IMR-90 (cell line): ENCODE results near the gene MRC1. TPM values are rescaled to one million over a fixed set of nuclear protein-coding genes. Genes with fewer than 3 reads are reported as not detected.

Experiments used
- ATAC-seq: fragments of 200-7000 bp; cut with Tn5 transposase; 2 replicates; pipeline ENCODE4 v1.9.1; 2020; ENCODE audit warnings: low read depth, mild to moderate bottlenecking, moderate library complexity
- BruUV-seq: library from RNA; stranded (reverse); fragments of 400-500 nt; replicated peaks from 2 replicates; lab custom pipeline; 2021; lab: Mats Ljungman, UMichigan
- CTCF ChIA-PET: fragments of 300-600 bp; formaldehyde crosslinking; extraction: SDS; loops from one replicate; lab custom pipeline; 2021; ENCODE audit warnings: antibody characterized with exemption; lab: Yijun Ruan, JAX
- POLR2A ChIA-PET: fragments of 300-600 bp; sonication (Branson Sonifier 250); formaldehyde crosslinking; loops from one replicate; lab custom pipeline; 2022; ENCODE audit warnings: antibody characterized with exemption; ENCODE audit not compliant: unreplicated experiment; lab: Charles Lee
- DNase-seq: peaks from one replicate; pipeline ENCODE4 v3.0.0; 2013
- H2AFZ ChIP-seq: replicated peaks from 2 replicates; pipeline ENCODE3; 2013; ENCODE audit warnings: low read length, mild to moderate bottlenecking; ENCODE audit not compliant: poor library complexity
- H2AK5ac ChIP-seq: 2 replicates; pipeline ENCODE4 v1.6.1; 2013; ENCODE audit warnings: low read depth, low read length, inconsistent platforms
- H2AK9ac ChIP-seq: replicated peaks from 2 replicates; pipeline ENCODE3; 2013; ENCODE audit warnings: mild to moderate bottlenecking, low read depth, low read length, moderate library complexity; ENCODE audit not compliant: poor library complexity
- H2BK120ac ChIP-seq: 2 replicates; pipeline ENCODE4 v1.6.1; 2013; ENCODE audit warnings: low read depth, low read length, inconsistent platforms
- H2BK15ac ChIP-seq: 3 replicates; pipeline ENCODE4 v1.6.1; 2013; ENCODE audit warnings: low read depth, low read length, inconsistent platforms
- H2BK20ac ChIP-seq: 2 replicates; pipeline ENCODE4 v1.6.1; 2013; ENCODE audit warnings: low read depth, mild to moderate bottlenecking, inconsistent platforms, low read length, moderate library complexity
- H2BK5ac ChIP-seq: 2 replicates; pipeline ENCODE4 v1.6.1; 2013; ENCODE audit warnings: mild to moderate bottlenecking, low read depth, low read length, inconsistent platforms; ENCODE audit not compliant: poor library complexity, severe bottlenecking
- H3K14ac ChIP-seq: replicated peaks from 2 replicates; pipeline ENCODE4 v1.6.1; 2013; ENCODE audit warnings: low read depth, low read length, inconsistent platforms
- H3K18ac ChIP-seq: 2 replicates; pipeline ENCODE4 v1.6.1; 2013; ENCODE audit warnings: low read depth, low read length, control low read depth
- H3K23ac ChIP-seq: 2 replicates; pipeline ENCODE4 v1.6.1; 2013; ENCODE audit warnings: low read depth, low read length, inconsistent platforms
- H3K27ac ChIP-seq: 2 replicates; pipeline ENCODE4 v1.5.1; 2013; ENCODE audit warnings: mild to moderate bottlenecking, control low read depth, low read length; ENCODE audit not compliant: insufficient read depth
- H3K27me3 ChIP-seq: 2 replicates; pipeline ENCODE4 v1.6.1; 2013; ENCODE audit warnings: low read length; ENCODE audit not compliant: control insufficient read depth, insufficient read depth
- H3K36me3 ChIP-seq: 2 replicates; pipeline ENCODE4 v1.6.1; 2013; ENCODE audit warnings: low read length, mixed read lengths; ENCODE audit not compliant: control insufficient read depth, insufficient read depth
- H3K4ac ChIP-seq: 2 replicates; pipeline ENCODE4 v1.6.1; 2013; ENCODE audit warnings: low read depth, low read length, inconsistent platforms
- H3K4me1 ChIP-seq: 2 replicates; pipeline ENCODE4 v1.6.1; 2013; ENCODE audit warnings: low read length, mixed read lengths; ENCODE audit not compliant: control insufficient read depth, insufficient read depth
- H3K4me2 ChIP-seq: 2 replicates; pipeline ENCODE4 v1.6.1; 2013; ENCODE audit warnings: low read depth, mild to moderate bottlenecking, control low read depth, low read length, moderate library complexity
- H3K4me3 ChIP-seq: 2 replicates; pipeline ENCODE4 v1.5.1; 2013; ENCODE audit warnings: low read depth, mild to moderate bottlenecking, control low read depth, low read length, moderate library complexity; ENCODE audit not compliant: insufficient read depth
- H3K56ac ChIP-seq: 2 replicates; pipeline ENCODE4 v1.6.1; 2013; ENCODE audit warnings: low read length, inconsistent platforms; ENCODE audit not compliant: insufficient read depth; ENCODE audit errors: extremely low read depth
- H3K79me1 ChIP-seq, 2 experiments: 2 replicates each; pipeline ENCODE4 v1.6.1; 2013; ENCODE audit warnings: low read length in 2 of 2, inconsistent platforms in 1 of 2, low read depth in 1 of 2
- H3K9ac ChIP-seq: 2 replicates; pipeline ENCODE4 v1.6.1; 2013; ENCODE audit warnings: low read depth, low read length, control low read depth
- H3K9me1 ChIP-seq: 2 replicates; pipeline ENCODE4 v1.6.1; 2013; ENCODE audit warnings: low read length, inconsistent platforms; ENCODE audit not compliant: insufficient read depth
- H3K9me3 ChIP-seq: 2 replicates; pipeline ENCODE4 v1.6.1; 2013; ENCODE audit warnings: low read length; ENCODE audit not compliant: control insufficient read depth, insufficient read depth
- H4K20me1 ChIP-seq: 2 replicates; pipeline ENCODE4 v1.6.1; 2013; ENCODE audit warnings: low read length, inconsistent platforms; ENCODE audit not compliant: insufficient read depth
- H4K5ac ChIP-seq: 2 replicates; pipeline ENCODE4 v1.6.1; 2013; ENCODE audit warnings: mild to moderate bottlenecking, low read depth, low read length, control low read depth
- H4K8ac ChIP-seq, 2 experiments: 2 replicates each; pipeline ENCODE4 v1.6.1; 2013; ENCODE audit warnings: low read depth in 2 of 2, low read length in 2 of 2, control low read depth in 1 of 2, inconsistent platforms in 1 of 2
- H4K91ac ChIP-seq: 2 replicates; pipeline ENCODE4 v1.6.1; 2013; ENCODE audit warnings: low read depth, low read length, inconsistent platforms; ENCODE audit not compliant: insufficient read depth
- CHD1 ChIP-seq: IDR thresholded peaks from 2 replicates; pipeline ENCODE4 v1.6.1; 2012; ENCODE audit warnings: low read depth, low read length, improper control_type of control experiment
- CTCF ChIP-seq: conservative IDR thresholded peaks from 2 replicates; pipeline ENCODE4 v1.5.1; 2012; ENCODE audit warnings: mild to moderate bottlenecking, low read depth, low read length, improper control_type of control experiment
- MAFK ChIP-seq: IDR thresholded peaks from 2 replicates; pipeline ENCODE4 v1.6.1; 2012; ENCODE audit warnings: low read depth, low read length, improper control_type of control experiment
- MXI1 ChIP-seq: IDR thresholded peaks from 2 replicates; pipeline ENCODE4 v1.6.1; 2012; ENCODE audit warnings: low read depth, mild to moderate bottlenecking, low read length, moderate library complexity, borderline replicate concordance
- POLR2A ChIP-seq: IDR thresholded peaks from 2 replicates; pipeline ENCODE4 v1.6.1; 2012; ENCODE audit warnings: mild to moderate bottlenecking, low read depth, low read length
- RFX5 ChIP-seq: IDR thresholded peaks from 2 replicates; pipeline ENCODE4 v1.8.0; 2012; ENCODE audit warnings: low read depth, mild to moderate bottlenecking, low read length, moderate library complexity
- WGBS, 2 experiments: methylation state at CpG; one replicate each; pipeline versions ENCODE4 v1.1.5 to v1.1.7; 2013; ENCODE audit warnings: missing lambda C conversion rate in 2 of 2; ENCODE audit not compliant: insufficient read length in 1 of 2; ENCODE audit errors: extremely low coverage in 2 of 2; 5-methylcytosine and 5-hydroxymethylcytosine counted together
- dilution Hi-C: fragments of 300-500 bp; cut with HindIII; formaldehyde crosslinking; loops from one replicate; pipeline ENCODE4 v1.14.3; 2018; ENCODE audit warnings: low sequenced_read_pairs; ENCODE audit not compliant: unreplicated experiment
- in situ Hi-C: fragments of 300-500 bp; cut with MboI; formaldehyde crosslinking; loops from 3 replicates; pipeline ENCODE4 v1.14.3; 2019; ENCODE audit warnings: low sequenced_read_pairs, inconsistent platforms, mixed read lengths
- intact Hi-C: fragments of 100-400 bp; cut with micrococcal nuclease; formaldehyde crosslinking; loops from 2 replicates; pipeline ENCODE4 v1.10.0; 2022
- polyA plus RNA-seq, 3 experiments: library from polyadenylated mRNA; depleted of rRNA; stranded (reverse); fragments of >200 nt; gene quantifications; 2 replicates each; pipeline ENCODE4 v1.2.3, GENCODE V29; 2012; ENCODE audit warnings: low replicate concordance in 1 of 3
- total RNA-seq: library from RNA; depleted of rRNA; stranded (reverse); fragments of >200 nt; gene quantifications from 2 replicates; pipeline ENCODE4 v1.2.3, GENCODE V29; 2012

MRC1 gene
- total and polyA plus RNA-seq, 2 of the 4 experiments (the other 2 are of a cell fraction): not detected

GRCh38 chr10:17850501-17850900 is 41.4 kb downstream of the MRC1 start:
- Histone ChIP-seq H2BK120ac (no peak overlapping the region), H3K36me3 (no peaks in the 10 kb centered on the region), H3K23ac (no peak overlapping the region), H3K14ac (no peak overlapping the region), H2BK20ac (no peak overlapping the region), H3K79me1 (no peaks in the 10 kb centered on the region), H3K56ac (no peak overlapping the region), H3K9ac (no peak overlapping the region), H3K18ac (no peak overlapping the region), H3K4me3 (no peak overlapping the region), H2BK5ac (no peak overlapping the region), H4K20me1 (no peaks in the 10 kb centered on the region), H2BK15ac (no peak overlapping the region), H3K9me1 (no peaks in the 10 kb centered on the region), H3K4me2 (no peak overlapping the region), H4K5ac (no peak overlapping the region), H4K8ac (no peak overlapping the region), H4K91ac (no peak overlapping the region), H2AK9ac (no peak overlapping the region), H2AFZ (no peak overlapping the region), H3K9me3 (no peaks in the 10 kb centered on the region), H3K4me1 (no peaks in the 10 kb centered on the region), H3K27ac (no peak overlapping the region), H2AK5ac (no peak overlapping the region), H3K4ac (no peak overlapping the region), H3K27me3 (peaks cover 9% of the 10 kb centered on the region)
- no peak for TF ChIP-seq POLR2A
- no peak for TF ChIP-seq CTCF
- no peak for TF ChIP-seq MAFK
- TF ChIP-seq RFX5: no peak
- TF ChIP-seq MXI1: no peak
- TF ChIP-seq CHD1: no peak
- in situ Hi-C loops: no loop called here
- no TSS peak for BruUV-seq
- CTCF ChIA-PET: interaction anchor here (0.6 kb wide), 1 partner anchor 251 kb away, joined by 4 read pairs; no protein-coding TSS in a partner anchor
- intact Hi-C loops: no loop called here
- WGBS, 2 experiments: no CpG with 5 or more reads among the region's 3 CpGs
- POLR2A ChIA-PET: interaction anchor here (0.6 kb wide), 1 partner anchor 112 kb away, joined by 4 read pairs; no protein-coding TSS in a partner anchor
- no peak for DNase-seq
- dilution Hi-C loops: no loop called here
- no peak for ATAC-seq
